Measurements from ENCODE around the gene PEX7. TPM values are rescaled to one million over a fixed set of nuclear protein-coding genes. Genes with fewer than 3 reads are reported as not detected.
"Not testable (repeated sequence)": the region's sequence is repeated elsewhere in the genome, so short reads cannot be mapped to it uniquely, and the experiment has no call there.

Gene PEX7
- total RNA-seq, 1 experiment from 2014 or later = 3.9 TPM

DNA sequence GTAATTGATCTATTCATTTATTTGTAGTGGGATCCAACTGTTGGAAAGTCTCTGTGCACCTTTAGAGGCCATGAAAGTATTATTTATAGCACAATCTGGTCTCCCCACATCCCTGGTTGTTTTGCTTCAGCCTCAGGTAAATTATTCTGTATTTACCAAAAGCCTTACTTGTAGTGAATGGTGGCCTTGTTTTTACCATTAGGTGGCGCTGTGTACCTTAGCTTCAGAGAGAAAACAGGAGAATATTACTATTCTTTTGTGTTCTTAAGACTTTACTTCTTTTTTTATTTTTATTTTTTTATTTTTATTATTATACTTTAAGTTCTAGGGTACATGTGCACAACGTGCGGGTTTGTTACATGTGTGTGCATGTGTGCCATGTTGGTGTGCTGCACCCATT, 23.7 kb downstream of the PEX7 start:
- Mint-ChIP-seq H3K4me1 (ENCODE audit: low read depth, unreplicated experiment) (no peaks in the 10 kb centered on the region), H3K9me3 (ENCODE audit: low read depth, unreplicated experiment) (no peaks in the 10 kb centered on the region), H3K4me3 (ENCODE audit: low read depth, unreplicated experiment) (no peak overlapping the region), H3K27ac (ENCODE audit: unreplicated experiment) (no peak overlapping the region), H3K27me3 (ENCODE audit: unreplicated experiment) (no peaks in the 10 kb centered on the region), H3K36me3 (ENCODE audit: insufficient read depth, unreplicated experiment) (no peaks in the 10 kb centered on the region)
- no TSS peak for BruUV-seq (replicated peaks)
- CTCF ChIA-PET = no interaction called here
- intact Hi-C loops (cut with micrococcal nuclease; ENCODE audit: unreplicated experiment) = no loop called here
- TF ChIP-seq, protein P1, sequence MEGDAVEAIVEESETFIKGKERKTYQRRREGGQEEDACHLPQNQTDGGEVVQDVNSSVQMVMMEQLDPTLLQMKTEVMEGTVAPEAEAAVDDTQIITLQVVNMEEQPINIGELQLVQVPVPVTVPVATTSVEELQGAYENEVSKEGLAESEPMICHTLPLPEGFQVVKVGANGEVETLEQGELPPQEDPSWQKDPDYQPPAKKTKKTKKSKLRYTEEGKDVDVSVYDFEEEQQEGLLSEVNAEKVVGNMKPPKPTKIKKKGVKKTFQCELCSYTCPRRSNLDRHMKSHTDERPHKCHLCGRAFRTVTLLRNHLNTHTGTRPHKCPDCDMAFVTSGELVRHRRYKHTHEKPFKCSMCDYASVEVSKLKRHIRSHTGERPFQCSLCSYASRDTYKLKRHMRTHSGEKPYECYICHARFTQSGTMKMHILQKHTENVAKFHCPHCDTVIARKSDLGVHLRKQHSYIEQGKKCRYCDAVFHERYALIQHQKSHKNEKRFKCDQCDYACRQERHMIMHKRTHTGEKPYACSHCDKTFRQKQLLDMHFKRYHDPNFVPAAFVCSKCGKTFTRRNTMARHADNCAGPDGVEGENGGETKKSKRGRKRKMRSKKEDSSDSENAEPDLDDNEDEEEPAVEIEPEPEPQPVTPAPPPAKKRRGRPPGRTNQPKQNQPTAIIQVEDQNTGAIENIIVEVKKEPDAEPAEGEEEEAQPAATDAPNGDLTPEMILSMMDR (IDR thresholded peaks at IDR 0.05; ENCODE audit: unreplicated experiment) = no peak
- peak; percentile 21 for DNase-seq

DNA sequence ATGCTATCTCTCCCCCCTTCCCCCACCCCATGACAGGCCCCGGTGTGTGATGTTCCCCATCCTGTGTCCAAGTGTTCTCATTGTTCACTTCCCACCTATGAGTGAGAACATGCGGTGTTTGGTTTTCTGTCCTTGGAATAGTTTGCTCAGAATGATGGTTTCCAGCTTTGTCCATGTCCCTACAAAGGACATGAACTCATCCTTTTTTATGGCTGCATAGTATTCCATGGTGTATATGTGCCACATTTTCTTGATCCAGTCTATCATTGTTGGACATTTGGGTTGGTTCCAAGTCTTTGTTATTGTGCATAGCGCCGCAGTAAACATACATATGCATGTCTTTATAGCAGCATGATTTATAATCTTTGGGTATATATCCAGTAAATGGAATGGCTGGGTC, 24.1 kb downstream of the PEX7 start:
- CTCF ChIA-PET; H3K27me3 Mint-ChIP-seq (ENCODE audit: unreplicated experiment); H3K4me3 Mint-ChIP-seq (ENCODE audit: low read depth, unreplicated experiment); H3K27ac Mint-ChIP-seq (ENCODE audit: unreplicated experiment); H3K9me3 Mint-ChIP-seq (ENCODE audit: low read depth, unreplicated experiment); BruUV-seq (replicated peaks); H3K36me3 Mint-ChIP-seq (ENCODE audit: insufficient read depth, unreplicated experiment); H3K4me1 Mint-ChIP-seq (ENCODE audit: low read depth, unreplicated experiment); DNase-seq; intact Hi-C loops (cut with micrococcal nuclease; ENCODE audit: unreplicated experiment): not testable (repeated sequence)

DNA sequence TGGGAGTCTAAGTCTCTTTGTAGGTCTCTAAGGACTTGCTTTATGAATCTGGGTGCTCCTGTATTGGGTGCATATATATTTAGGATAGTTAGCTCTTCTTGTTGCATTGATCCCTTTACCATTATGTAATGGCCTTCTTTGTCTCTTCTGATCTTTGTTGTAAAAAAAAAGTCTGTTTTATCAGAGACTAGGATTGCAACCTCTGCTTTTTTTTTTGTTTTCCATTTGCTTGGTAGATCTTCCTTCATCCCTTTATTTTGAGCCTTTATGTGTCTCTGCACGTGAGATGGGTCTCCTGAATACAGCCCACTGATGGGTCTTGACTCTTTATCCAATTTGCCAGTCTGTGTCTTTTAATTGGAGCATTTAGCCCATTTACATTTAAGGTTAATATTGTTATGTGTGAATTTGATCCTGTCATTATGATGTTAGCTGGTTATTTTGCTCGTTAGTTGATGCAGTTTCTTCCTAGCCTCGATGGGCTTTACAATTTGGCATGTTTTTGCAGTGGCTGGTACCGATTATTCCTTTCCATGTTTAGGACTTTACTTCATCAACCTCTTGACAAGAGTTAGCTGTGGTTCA, 27.7 kb downstream of the PEX7 start:
- H3K27ac Mint-ChIP-seq (ENCODE audit: unreplicated experiment); CTCF ChIA-PET; H3K4me1 Mint-ChIP-seq (ENCODE audit: low read depth, unreplicated experiment); H3K36me3 Mint-ChIP-seq (ENCODE audit: insufficient read depth, unreplicated experiment); H3K9me3 Mint-ChIP-seq (ENCODE audit: low read depth, unreplicated experiment); H3K4me3 Mint-ChIP-seq (ENCODE audit: low read depth, unreplicated experiment); intact Hi-C loops (cut with micrococcal nuclease; ENCODE audit: unreplicated experiment); H3K27me3 Mint-ChIP-seq (ENCODE audit: unreplicated experiment); DNase-seq; BruUV-seq (replicated peaks): not testable (repeated sequence)

DNA sequence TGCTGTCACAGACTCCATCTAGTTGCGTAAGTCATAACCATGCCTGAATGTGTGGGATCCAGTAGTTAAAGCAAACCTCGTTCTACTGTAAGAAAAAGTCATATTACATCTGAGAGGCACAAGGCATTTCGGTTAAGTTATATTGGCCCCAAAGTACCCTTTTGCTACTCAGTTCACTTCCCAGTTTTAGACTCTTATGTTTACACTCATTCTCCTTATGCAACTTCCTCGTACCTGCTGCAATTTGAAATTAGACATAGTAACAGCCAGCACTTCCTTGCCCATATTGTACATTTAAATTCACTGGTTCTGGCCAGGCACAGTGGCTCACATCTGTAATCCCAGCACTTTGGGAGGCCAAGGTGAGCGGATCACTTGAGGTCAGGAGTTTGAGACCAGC, 37.0 kb downstream of the PEX7 start:
- Mint-ChIP-seq H3K36me3 (ENCODE audit: insufficient read depth, unreplicated experiment) (no peaks in the 10 kb centered on the region), H3K27me3 (ENCODE audit: unreplicated experiment) (no peaks in the 10 kb centered on the region)
- TF ChIP-seq, protein P1 (IDR thresholded peaks at IDR 0.05; ENCODE audit: unreplicated experiment) = no peak

DNA sequence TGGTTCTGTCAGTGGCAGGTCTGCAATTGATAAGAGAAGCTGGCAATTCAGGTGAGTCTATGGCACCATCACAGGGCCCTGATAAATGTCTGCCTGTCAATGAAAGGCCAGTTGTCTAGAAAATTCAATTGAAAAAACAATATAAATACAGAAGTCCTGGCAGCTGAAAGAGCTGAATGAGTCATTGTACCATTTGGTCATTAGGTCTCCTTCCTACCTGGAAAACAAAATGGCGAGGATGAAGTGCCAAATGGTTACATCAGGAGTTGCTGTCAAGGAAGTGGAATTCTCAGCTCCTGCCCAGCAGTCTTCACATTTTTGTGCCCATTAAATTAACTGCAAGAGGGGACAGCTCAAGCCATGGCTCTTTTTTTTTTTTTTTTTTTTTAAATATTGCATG, 37.7 kb downstream of the PEX7 start:
- H3K36me3 Mint-ChIP-seq (ENCODE audit: insufficient read depth, unreplicated experiment) = no peaks in the 10 kb centered on the region
- H3K4me3 Mint-ChIP-seq (ENCODE audit: low read depth, unreplicated experiment) = no peak overlapping the region
- no peaks in the 10 kb centered on the region for H3K27me3 Mint-ChIP-seq (ENCODE audit: unreplicated experiment)
- BruUV-seq (replicated peaks) = no TSS peak
- no peaks in the 10 kb centered on the region for H3K9me3 Mint-ChIP-seq (ENCODE audit: low read depth, unreplicated experiment)
- TF ChIP-seq, protein P1 (IDR thresholded peaks at IDR 0.05; ENCODE audit: unreplicated experiment) = no peak
- H3K4me1 Mint-ChIP-seq (ENCODE audit: low read depth, unreplicated experiment) = no peaks in the 10 kb centered on the region
- intact Hi-C loops (cut with micrococcal nuclease; ENCODE audit: unreplicated experiment) = no loop called here
- CTCF ChIA-PET = no interaction called here
- DNase-seq = no peak
- H3K27ac Mint-ChIP-seq (ENCODE audit: unreplicated experiment) = no peak overlapping the region

More for the DNA sequence above, 37.0 kb downstream of the PEX7 start:
- intact Hi-C loops (cut with micrococcal nuclease; ENCODE audit: unreplicated experiment) = no loop called here
- CTCF ChIA-PET = no interaction called here
- no TSS peak for BruUV-seq (replicated peaks)
- Mint-ChIP-seq H3K9me3 (ENCODE audit: low read depth, unreplicated experiment) (no peaks in the 10 kb centered on the region), H3K4me3 (ENCODE audit: low read depth, unreplicated experiment) (no peak overlapping the region), H3K4me1 (ENCODE audit: low read depth, unreplicated experiment) (no peaks in the 10 kb centered on the region), H3K27ac (ENCODE audit: unreplicated experiment) (no peak overlapping the region)
- DNase-seq = no peak
